Measurements from ENCODE around the gene CEP85. TPM values are rescaled to one million over a fixed set of nuclear protein-coding genes. Genes with fewer than 3 reads are reported as not detected.

Gene CEP85
- total and polyA plus RNA-seq, 10 of the 15 experiments (the other 5 are each of a cell fraction or from before 2014, with no cell fraction given): 8.4 to 26.8 (median 21.5) TPM

- RAD21 ChIA-PET (ENCODE audit: unreplicated experiment): interaction anchor here (0.6 to 8.7 kb wide), 15 partner anchors 10 to 128 kb away, joined by 3 to 477 read pairs (median 6); partner anchors contain the start of genes CD52, CEP85, SH3BGRL3 and UBXN11
- FAIRE-seq (peak; percentile 73), DNase-seq (ENCODE audit: low read depth, low spot score) (no peak), ATAC-seq (peak; percentile 60)
- Histone ChIP-seq H3K27me3 (replicated peaks in 1 of 2; ENCODE audit: control insufficient read depth in 2 of 2, insufficient read depth in 2 of 2, low read length in 1 of 2) (no peaks in the 10 kb centered on the region), H3K79me2 (ENCODE audit: control insufficient read depth, insufficient read depth, low read length) (no peaks in the 10 kb centered on the region), H3K4me3 (no peak overlapping the region), H3K36me3 (ENCODE audit: control insufficient read depth in 2 of 2, insufficient read depth in 2 of 2, low read length in 1 of 2) (no peaks in the 10 kb centered on the region), H2AFZ (ENCODE audit: control insufficient read depth, low read depth, low read length) (peak overlapping the region; percentile 74), H3K9me3 (replicated peaks; ENCODE audit: control insufficient read depth, insufficient read depth, low read length) (no peaks in the 10 kb centered on the region), H3K4me1 (ENCODE audit: control insufficient read depth, insufficient read depth, low read length) (peaks cover 68% of the 10 kb centered on the region), H3K9ac (ENCODE audit: control insufficient read depth, insufficient read depth, low read length) (peak overlapping the region; percentile 42), H3K4me2 (ENCODE audit: control insufficient read depth, insufficient read depth) (peak overlapping the region; percentile 66), H3K27ac (ENCODE audit: control insufficient read depth, insufficient read depth) (peak overlapping the region; percentile 86), H4K20me1 (ENCODE audit: control insufficient read depth, insufficient read depth) (no peaks in the 10 kb centered on the region)
- in situ Hi-C loops (cut with MboI): loop anchor here (5.0 kb wide), 1 partner anchor 33 kb away; no protein-coding TSS in a partner anchor
- no TSS peak for BruUV-seq (replicated peaks)
- POLR2A ChIA-PET: interaction anchor here (0.6 to 9.2 kb wide), 8 partner anchors 8 to 292 kb away, joined by 3 to 253 read pairs (median 8); partner anchors contain the start of genes CD52, PAFAH2, SH3BGRL3 and UBXN11
- CTCF ChIA-PET: interaction anchor here (0.7 to 18.0 kb wide), 19 partner anchors 8 to 500 kb away, joined by 3 to 879 read pairs (median 6); partner anchors contain the start of genes CD52, CEP85, DHDDS and PAFAH2
- intact Hi-C loops (cut with micrococcal nuclease; ENCODE audit: unreplicated experiment): no loop called here
- 12% methylated on average over 21 of the region's 21 CpGs for WGBS (ENCODE audit: insufficient coverage, insufficient replicate concordance, low lambda C conversion rate, missing lambda C conversion rate)
- SMC1A ChIA-PET (ENCODE audit: uncharacterized antibody, unreplicated experiment): interaction anchor here (0.5 to 11.1 kb wide), 15 partner anchors 7 to 143 kb away, joined by 3 to 474 read pairs (median 5); partner anchors contain the start of genes CD52, DHDDS and SH3BGRL3
- TF ChIP-seq SIN3A (IDR thresholded peaks at IDR 0.05; ENCODE audit: low read depth, low read length): no peak
- TF ChIP-seq MEF2B (IDR thresholded peaks at IDR 0.05; ENCODE audit: partially characterized antibody, poor library complexity, severe bottlenecking): peak; percentile 21
- no peak for TF ChIP-seq E2F8 (IDR thresholded peaks at IDR 0.05; ENCODE audit: low read depth, partially characterized antibody)
- no peak for TF ChIP-seq TBL1XR1 (IDR thresholded peaks at IDR 0.05; ENCODE audit: low read depth, low read length)
- peak; percentile 83 for TF ChIP-seq SPI1 (IDR thresholded peaks at IDR 0.05; ENCODE audit: borderline replicate concordance, insufficient read depth, low read depth, low read length)
- TF ChIP-seq CREB1 (IDR thresholded peaks at IDR 0.05; ENCODE audit: low read depth): no peak
- no peak; the same call in 1 of the 2 replicates for TF ChIP-seq HDGF (IDR thresholded peaks at IDR 0.05)
- no peak for TF ChIP-seq FOS (IDR thresholded peaks at IDR 0.05; ENCODE audit: borderline replicate concordance, extremely low read depth, insufficient read length)
- no peak for TF ChIP-seq USF1 (IDR thresholded peaks at IDR 0.05; ENCODE audit: borderline replicate concordance, extremely low read length, insufficient read depth, low read depth, low read length)
- TF ChIP-seq CHD2 (IDR thresholded peaks at IDR 0.05; ENCODE audit: borderline replicate concordance, low read depth, low read length): 0 out of 2 replicates have a peak, but pooled peaks have one; percentile 25
- no peak for TF ChIP-seq JUNB (IDR thresholded peaks at IDR 0.05)
- TF ChIP-seq KLF5 (IDR thresholded peaks at IDR 0.05; ENCODE audit: partially characterized antibody): no peak
- no peak for TF ChIP-seq JUND (IDR thresholded peaks at IDR 0.05; ENCODE audit: low read depth, low read length)
- TF ChIP-seq CBX3 (IDR thresholded peaks at IDR 0.05; ENCODE audit: borderline replicate concordance, low read depth): no peak
- TF ChIP-seq NFYA (IDR thresholded peaks at IDR 0.05; ENCODE audit: borderline replicate concordance, low read depth, low read length): no peak
Observed at GRCh38 chr1:26289158-26290059, 55.4 kb downstream of the CEP85 start.
